GM12874 (cell line): Measurements from ENCODE around the gene RHEB.

Experiments used
- TF ChIP-seq, protein P1 (sequence below): IDR thresholded peaks from 2 replicates; pipeline ENCODE4 v1.5.1; 2011; ENCODE audit warnings: low read depth, mild to moderate bottlenecking, control low read depth, low read length, moderate library complexity; ENCODE audit not compliant: insufficient read depth

Gene RHEB

DNA sequence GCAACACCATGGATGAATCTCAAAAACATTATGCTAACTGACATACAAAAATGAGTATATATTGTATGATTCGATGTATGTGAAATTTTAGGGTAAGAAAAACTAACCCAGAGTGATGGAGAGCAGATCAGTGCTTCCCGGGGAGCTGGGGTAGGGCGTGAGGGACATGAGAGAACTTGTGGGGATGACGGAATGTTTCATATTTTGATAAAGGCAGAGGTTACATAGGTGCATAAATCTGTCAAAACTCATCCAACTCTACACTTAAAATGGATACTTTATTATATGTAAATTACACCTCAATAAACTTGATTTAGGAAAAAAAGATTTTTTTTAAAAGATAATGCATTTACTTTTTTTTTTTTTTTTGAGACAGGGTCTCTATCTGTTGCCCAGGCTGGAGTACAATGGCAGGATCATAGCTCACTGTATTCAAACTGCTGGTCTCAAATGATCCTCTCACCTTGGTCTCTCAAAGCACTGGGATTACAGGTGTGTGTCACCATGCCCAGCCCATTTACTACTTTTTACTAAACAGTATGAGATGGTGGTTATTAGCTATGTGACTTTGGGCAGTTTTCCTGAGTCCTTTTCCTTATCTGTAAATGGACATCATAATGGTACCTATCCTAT, 13.7 kb downstream of the RHEB start:
- TF ChIP-seq, protein P1, sequence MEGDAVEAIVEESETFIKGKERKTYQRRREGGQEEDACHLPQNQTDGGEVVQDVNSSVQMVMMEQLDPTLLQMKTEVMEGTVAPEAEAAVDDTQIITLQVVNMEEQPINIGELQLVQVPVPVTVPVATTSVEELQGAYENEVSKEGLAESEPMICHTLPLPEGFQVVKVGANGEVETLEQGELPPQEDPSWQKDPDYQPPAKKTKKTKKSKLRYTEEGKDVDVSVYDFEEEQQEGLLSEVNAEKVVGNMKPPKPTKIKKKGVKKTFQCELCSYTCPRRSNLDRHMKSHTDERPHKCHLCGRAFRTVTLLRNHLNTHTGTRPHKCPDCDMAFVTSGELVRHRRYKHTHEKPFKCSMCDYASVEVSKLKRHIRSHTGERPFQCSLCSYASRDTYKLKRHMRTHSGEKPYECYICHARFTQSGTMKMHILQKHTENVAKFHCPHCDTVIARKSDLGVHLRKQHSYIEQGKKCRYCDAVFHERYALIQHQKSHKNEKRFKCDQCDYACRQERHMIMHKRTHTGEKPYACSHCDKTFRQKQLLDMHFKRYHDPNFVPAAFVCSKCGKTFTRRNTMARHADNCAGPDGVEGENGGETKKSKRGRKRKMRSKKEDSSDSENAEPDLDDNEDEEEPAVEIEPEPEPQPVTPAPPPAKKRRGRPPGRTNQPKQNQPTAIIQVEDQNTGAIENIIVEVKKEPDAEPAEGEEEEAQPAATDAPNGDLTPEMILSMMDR = no peak

DNA sequence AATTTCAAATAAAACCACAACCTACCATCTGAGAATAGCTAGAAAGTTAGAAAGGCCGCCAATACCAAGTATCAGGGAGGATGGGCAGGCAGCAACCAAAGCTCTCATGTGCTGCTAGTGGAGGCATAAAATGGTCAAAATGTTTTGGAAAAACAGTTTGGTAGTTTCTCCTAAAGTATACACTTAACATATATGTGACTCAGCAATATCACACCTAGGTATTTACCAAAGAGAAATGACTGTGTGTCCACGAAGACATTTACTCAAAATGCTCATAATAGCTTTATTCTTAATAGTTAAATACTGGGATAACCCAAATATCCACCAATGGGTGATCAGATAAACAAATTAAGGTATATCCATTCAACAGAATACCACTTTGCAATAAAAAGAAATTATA, 14.3 kb downstream of the RHEB start:
- TF ChIP-seq, protein P1 = no peak

DNA sequence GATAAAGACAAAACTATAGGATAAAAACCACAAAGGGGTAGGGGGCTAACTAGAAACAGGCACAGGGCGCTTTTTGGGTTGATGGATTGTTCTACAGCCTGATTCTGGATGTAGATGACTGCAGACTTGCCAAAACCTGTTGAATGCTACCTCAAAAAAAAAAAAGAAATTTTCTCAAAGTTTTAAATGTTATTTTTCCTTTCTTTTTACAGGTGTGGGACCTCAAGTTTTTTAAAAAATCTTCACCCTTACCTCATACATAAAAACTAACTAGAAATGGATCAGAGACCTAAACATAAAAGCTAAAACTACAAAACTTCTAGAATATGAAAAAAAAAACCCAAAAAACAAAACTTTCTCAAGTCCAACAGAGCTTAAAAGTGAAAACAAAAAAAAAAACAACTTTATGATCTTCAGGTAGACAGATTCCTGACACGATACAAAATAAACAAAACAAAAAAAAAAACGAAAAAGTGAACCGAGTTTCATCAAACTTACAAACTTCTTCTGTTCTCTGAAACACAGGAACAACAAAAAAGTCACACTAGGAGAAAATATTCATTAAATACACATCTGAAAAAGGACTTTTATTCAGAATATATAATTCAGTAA, 14.9 kb downstream of the RHEB start:
- TF ChIP-seq, protein P1 = no peak

DNA sequence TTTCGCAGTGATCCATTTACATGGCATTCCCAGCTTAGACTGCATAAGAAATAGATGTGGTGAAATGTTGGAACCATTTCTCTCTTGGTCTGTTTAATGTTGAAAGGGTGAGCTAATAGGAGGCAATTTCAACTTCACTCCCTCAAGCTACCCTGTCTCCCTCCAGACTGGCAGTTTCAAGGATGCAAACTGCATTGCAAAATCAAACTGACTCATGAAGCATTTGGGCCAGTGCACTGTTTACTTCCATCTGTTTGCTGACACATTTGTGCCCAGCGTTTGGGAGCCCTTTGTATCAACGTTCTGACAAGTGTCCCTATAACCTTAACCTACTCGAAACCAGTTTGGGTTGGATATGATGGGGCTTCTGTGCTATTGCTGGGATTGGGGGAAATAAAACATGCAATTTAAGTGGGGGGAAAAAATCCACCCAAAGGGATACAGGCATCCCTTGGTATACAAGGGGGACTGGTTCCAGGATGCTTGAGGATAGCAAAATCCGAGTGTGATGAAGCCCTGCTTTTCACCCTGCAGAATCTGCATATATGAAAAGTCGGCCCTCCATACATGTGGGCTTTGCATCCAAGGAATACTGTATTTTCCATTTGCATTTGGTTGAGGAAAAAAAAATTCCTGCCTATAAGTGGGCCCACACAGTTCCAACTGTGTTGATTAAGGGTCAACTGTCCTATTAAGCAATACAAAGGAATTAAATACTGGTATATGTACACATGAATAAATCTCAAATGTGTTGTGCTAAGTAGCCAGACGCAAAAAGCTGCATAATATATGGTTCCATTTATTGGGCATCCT, 15.6 kb downstream of the RHEB start:
- TF ChIP-seq, protein P1 = no peak

DNA sequence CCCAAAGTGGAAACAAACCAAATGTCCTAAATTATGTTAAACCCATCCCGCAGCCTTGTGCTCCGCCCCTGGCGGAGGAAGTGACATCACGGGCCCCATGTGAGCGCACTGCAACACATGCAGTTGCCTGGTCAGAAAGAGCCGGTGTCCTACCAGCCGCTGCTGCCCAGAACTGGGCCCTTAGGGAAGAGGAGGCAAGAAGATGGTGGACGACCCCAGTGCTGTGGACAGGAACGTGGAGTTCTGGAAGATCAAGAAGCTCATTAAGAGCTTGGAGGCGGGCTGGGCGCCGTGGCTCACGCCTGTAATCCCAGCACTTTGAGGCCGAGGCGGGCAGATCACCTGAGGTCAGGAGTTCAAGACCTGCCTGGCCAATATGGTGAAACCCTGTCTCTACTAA, 18.0 kb downstream of the RHEB start:
- TF ChIP-seq, protein P1 = no peak

DNA sequence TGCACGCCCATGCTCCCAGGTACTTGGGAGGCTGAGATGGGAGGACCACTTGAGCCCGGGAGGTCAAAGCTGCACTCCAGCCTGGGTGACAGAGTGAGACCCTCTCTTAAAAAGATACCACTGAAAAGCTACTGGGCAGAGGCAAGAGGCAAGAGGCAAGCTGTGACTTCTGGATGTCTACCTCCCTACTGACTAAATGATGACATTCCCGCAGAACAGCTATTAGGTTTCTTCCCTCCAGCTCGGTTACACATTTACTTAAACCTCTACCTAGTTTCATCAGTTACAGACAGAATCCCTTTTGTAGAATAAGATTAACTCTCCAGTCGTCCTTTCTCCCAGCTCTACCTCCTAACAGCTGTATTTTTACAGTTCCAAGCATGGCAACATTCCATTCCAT, 21.2 kb downstream of the RHEB start:
- TF ChIP-seq, protein P1 = no peak

DNA sequence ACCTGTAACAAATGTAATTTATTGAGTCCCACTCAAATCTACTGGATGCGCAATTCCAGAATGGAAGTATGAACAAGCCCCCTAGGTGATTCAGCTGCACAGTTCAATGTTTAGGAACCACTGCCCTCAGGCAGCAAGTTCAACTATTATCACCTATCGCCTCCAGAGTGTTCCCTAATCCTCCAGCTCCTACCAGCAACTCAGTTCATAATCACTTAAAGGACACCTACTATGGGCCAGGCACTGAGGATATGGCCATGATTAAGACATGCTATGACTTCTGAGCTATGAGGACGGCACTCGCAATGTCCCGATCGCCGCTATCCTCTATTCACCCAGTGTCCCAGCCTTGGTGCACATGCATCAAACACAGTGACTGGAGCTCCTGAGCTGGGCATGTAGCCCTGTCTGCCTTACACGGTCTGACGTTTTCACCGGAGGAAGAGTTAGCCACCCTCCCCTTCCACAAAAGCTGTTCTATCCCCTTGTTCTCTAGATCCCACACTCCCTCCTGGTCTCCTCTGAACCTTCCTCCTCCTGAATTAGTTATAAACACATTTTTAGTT, 22.3 kb downstream of the RHEB start:
- TF ChIP-seq, protein P1 = no peak
